K562 (cell line): ENCODE measurements around the gene MSI1.

Experiments used
- HIVEP1 ChIP-seq: fragments of 250-450 bp; sonication (Bioruptor Pico); IDR thresholded peaks from 2 replicates; pipeline ENCODE4 v1.4.0; 2020; ENCODE audit warnings: mild to moderate bottlenecking
- NCOA2 ChIP-seq, 2 experiments: fragments of 450-650 bp; IDR thresholded peaks; 2 replicates each; pipeline ENCODE4 v1.6.1; 2018; ENCODE audit warnings: mild to moderate bottlenecking in 2 of 2, moderate library complexity in 1 of 2; ENCODE audit not compliant: partially characterized antibody in 2 of 2
- RFX1 ChIP-seq: fragments of 450-650 bp; IDR thresholded peaks from 2 replicates; pipeline ENCODE4 v1.6.1; 2016; ENCODE audit warnings: mild to moderate bottlenecking, moderate library complexity
- ZZZ3 ChIP-seq: fragments of 450-650 bp; IDR thresholded peaks from 2 replicates; pipeline ENCODE4 v1.6.1; 2016; ENCODE audit warnings: antibody characterized with exemption, mild to moderate bottlenecking, moderate library complexity
- TF ChIP-seq, protein P1 (sequence below), 2 experiments: IDR thresholded peaks in 1 of 2; conservative IDR thresholded peaks in 1 of 2; 2 replicates each; pipeline ENCODE4 v1.6.1; 2016; ENCODE audit warnings: low read depth in 2 of 2, mild to moderate bottlenecking in 1 of 2, missing compliant biosample characterization in 1 of 2, missing genetic modification characterization in 1 of 2, moderate library complexity in 1 of 2
- TF ChIP-seq, protein P2 (sequence below), 3 experiments: IDR thresholded peaks in 2 of 3; conservative IDR thresholded peaks in 1 of 3; 2 replicates each; pipeline ENCODE4 v1.5.1; 2011 to 2012; ENCODE audit warnings: low read length in 3 of 3, mild to moderate bottlenecking in 3 of 3, control low read depth in 2 of 3, improper control_type of control experiment in 1 of 3, inconsistent platforms in 1 of 3, low read depth in 1 of 3, mixed read lengths in 1 of 3, moderate library complexity in 1 of 3; ENCODE audit not compliant: insufficient read depth in 2 of 3

DNA sequence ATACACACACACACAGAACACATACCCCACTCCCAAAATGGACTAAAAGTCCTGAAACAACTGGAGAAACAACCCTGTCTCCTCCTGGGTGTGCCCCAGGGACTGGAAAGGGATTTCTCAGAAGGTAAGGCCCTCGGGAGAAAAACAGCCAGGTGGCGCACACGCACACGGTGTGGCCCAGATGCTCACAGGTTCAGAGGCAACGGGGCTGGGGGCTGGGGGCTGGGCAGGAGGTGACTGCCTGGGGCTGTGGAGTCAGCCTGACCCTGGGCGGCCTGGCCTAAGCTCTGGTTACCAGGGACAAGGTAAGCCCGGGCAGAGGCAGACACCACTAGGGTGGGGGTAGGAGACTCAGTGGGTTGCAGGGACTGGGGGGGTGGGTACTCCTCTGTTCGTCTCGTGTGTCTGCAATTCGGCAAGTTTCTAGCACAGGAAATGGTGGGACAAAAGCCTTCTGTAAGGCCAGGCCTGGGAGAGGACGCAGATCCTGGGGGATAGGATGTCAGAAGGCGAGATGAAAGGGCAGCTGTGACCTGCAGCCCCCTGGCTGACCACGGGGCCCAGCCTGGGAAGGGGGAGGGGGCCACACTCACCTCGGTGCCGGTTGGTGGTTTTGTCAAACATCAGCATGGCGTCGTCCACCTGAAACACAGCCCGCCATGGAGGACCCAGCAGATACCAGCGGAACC lies 10.4 kb downstream of the MSI1 start:
- TF ChIP-seq HIVEP1 (CRISPR knock-in tag) (no peak), ZZZ3 (no peak), NCOA2 (IDR thresholded peaks at IDR 0.05; ENCODE audit: partially characterized antibody in 2 of 2) (no peak), RFX1 (no peak)
- TF ChIP-seq, protein P1, sequence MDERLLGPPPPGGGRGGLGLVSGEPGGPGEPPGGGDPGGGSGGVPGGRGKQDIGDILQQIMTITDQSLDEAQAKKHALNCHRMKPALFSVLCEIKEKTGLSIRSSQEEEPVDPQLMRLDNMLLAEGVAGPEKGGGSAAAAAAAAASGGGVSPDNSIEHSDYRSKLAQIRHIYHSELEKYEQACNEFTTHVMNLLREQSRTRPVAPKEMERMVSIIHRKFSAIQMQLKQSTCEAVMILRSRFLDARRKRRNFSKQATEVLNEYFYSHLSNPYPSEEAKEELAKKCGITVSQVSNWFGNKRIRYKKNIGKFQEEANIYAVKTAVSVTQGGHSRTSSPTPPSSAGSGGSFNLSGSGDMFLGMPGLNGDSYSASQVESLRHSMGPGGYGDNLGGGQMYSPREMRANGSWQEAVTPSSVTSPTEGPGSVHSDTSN (CRISPR knock-in tag; IDR thresholded peaks at IDR 0.05; ENCODE audit: low read depth) = no peak
- TF ChIP-seq, protein P1 (tag; conservative IDR thresholded peaks at IDR 0.05; ENCODE audit: low read depth) = no peak
- TF ChIP-seq, protein P2, sequence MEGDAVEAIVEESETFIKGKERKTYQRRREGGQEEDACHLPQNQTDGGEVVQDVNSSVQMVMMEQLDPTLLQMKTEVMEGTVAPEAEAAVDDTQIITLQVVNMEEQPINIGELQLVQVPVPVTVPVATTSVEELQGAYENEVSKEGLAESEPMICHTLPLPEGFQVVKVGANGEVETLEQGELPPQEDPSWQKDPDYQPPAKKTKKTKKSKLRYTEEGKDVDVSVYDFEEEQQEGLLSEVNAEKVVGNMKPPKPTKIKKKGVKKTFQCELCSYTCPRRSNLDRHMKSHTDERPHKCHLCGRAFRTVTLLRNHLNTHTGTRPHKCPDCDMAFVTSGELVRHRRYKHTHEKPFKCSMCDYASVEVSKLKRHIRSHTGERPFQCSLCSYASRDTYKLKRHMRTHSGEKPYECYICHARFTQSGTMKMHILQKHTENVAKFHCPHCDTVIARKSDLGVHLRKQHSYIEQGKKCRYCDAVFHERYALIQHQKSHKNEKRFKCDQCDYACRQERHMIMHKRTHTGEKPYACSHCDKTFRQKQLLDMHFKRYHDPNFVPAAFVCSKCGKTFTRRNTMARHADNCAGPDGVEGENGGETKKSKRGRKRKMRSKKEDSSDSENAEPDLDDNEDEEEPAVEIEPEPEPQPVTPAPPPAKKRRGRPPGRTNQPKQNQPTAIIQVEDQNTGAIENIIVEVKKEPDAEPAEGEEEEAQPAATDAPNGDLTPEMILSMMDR (IDR thresholded peaks at IDR 0.05 in 2 of 3, conservative IDR thresholded peaks at IDR 0.05 in 1 of 3; ENCODE audit: insufficient read depth in 2 of 3, low read depth in 1 of 3, low read length in 3 of 3) = peak; percentile 8 to 56 (median 41); a peak in 4 of 6 replicates
